Testis (tissue), 3 donors: ENCODE data around the gene FRY. TPM values are rescaled to one million over a fixed set of nuclear protein-coding genes. Genes with fewer than 3 reads are reported as not detected.

Source experiments
- DNase-seq: peaks from one replicate; pipeline ENCODE4 v3.0.0-alpha.2; 2019
- H3K27ac ChIP-seq, 2 donors: fragments of 200-600 bp; sonication (generic); one replicate each; pipeline ENCODE4 v1.5.1; 2019
- H3K27me3 ChIP-seq: fragments of 200-600 bp; sonication (generic); one replicate; pipeline ENCODE4 v1.5.1; 2019
- H3K36me3 ChIP-seq: fragments of 200-600 bp; sonication (generic); one replicate; pipeline ENCODE4 v1.5.1; 2017; ENCODE audit warnings: low read depth; ENCODE audit errors: missing control alignments
- H3K4me1 ChIP-seq: fragments of 200-600 bp; sonication (generic); one replicate; pipeline ENCODE4 v1.5.1; 2019
- H3K4me3 ChIP-seq, 2 donors: fragments of 200-600 bp; sonication (generic); one replicate each; pipeline ENCODE4 v1.5.1; 2017 to 2019
- H3K9me3 ChIP-seq: fragments of 200-600 bp; sonication (generic); one replicate; pipeline ENCODE4 v1.5.1; 2017
- POLR2A ChIP-seq: fragments of 450-650 bp; IDR thresholded peaks from one replicate; pipeline ENCODE4 v1.6.1; 2017; ENCODE audit warnings: antibody characterized with exemption, mild to moderate bottlenecking, moderate library complexity
- WGBS, 2 donors: methylation state at CpG; one replicate each; pipeline ENCODE4 v1.1.5; 2018; 5-methylcytosine and 5-hydroxymethylcytosine counted together
- intact Hi-C: fragments of 100-400 bp; cut with DNase I; formaldehyde crosslinking; loops from one replicate; pipeline ENCODE4 v1.15.1; 2023; ENCODE audit warnings: low total_unique reads
- polyA plus RNA-seq: library from polyadenylated mRNA; stranded (reverse); fragments of 350-450 nt; fragmentation: Illumina TruSeq; extraction: RNeasy Lipid Tissue Mini Kit (QIAGEN cat#74804); gene quantifications from one replicate; pipeline ENCODE4 v1.2.3, GENCODE V29; 2014; ENCODE audit warnings: low read depth, low replicate concordance; ENCODE audit not compliant: insufficient read depth
- total RNA-seq, 2 donors: library from RNA; depleted of rRNA; stranded (reverse); fragments of >200 nt; gene quantifications; one replicate each; pipeline ENCODE4 v1.2.3, GENCODE V29; 2016
- TF ChIP-seq, protein P1 (sequence below), 3 experiments: fragments of 450-650 bp in 2 of 3; fragments of 200-600 bp in 1 of 3; sonication (generic) in 1 of 3; IDR thresholded peaks; one replicate each; pipeline ENCODE4 v1.5.1; 2016 to 2019; ENCODE audit warnings: antibody characterized with exemption in 3 of 3, mild to moderate bottlenecking in 2 of 3, moderate library complexity in 1 of 3

The FRY gene
- total and polyA plus RNA-seq, 3 donors from 2014 or later = 24.8 to 26.6 (median 25.9) TPM

DNA sequence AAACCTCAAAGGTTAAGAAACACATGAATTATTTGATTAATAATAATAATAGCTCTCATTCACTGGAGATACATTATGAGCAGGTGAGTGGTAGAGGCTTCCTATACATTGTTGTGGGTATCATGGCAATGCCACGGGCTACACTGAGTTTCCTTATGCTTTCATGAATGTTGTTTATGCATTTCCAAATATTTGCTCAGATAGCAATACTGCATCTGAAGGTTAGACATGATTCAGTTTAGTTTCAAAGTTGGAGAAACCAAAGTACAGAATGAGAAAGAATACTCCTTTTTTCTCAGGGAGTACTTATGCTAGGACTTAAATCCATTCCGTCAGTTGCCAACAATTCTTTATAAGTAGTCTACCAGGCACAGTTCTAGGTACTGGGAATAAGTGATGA, 108.5 kb downstream of the FRY start:
- no peak for DNase-seq

DNA sequence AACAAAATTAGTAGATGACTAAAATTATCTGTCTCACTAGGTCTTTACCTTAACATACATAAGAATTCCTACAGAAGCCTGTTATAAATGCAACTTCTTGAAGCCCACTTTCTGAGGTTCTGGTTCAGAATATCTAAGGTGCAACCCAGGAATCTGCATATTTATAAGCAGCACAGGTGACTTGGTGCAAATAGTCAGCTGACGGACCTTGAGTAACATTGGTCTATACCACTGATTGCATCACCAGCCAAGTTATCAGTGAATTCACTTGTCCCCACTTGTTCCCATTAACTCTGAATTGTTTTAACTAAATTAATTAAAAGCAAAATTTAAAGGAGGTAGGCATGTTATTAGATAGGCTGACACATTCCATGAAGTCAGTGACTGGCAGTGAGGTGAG, 109.9 kb downstream of the FRY start:
- Histone ChIP-seq H3K27me3 (no peaks in the 10 kb centered on the region), H3K9me3 (no peaks in the 10 kb centered on the region), H3K27ac (no peak overlapping the region), H3K4me1 (no peaks in the 10 kb centered on the region), H3K36me3 (no peaks in the 10 kb centered on the region), H3K4me3 (no peak overlapping the region)
- TF ChIP-seq POLR2A = no peak
- TF ChIP-seq, protein P1, sequence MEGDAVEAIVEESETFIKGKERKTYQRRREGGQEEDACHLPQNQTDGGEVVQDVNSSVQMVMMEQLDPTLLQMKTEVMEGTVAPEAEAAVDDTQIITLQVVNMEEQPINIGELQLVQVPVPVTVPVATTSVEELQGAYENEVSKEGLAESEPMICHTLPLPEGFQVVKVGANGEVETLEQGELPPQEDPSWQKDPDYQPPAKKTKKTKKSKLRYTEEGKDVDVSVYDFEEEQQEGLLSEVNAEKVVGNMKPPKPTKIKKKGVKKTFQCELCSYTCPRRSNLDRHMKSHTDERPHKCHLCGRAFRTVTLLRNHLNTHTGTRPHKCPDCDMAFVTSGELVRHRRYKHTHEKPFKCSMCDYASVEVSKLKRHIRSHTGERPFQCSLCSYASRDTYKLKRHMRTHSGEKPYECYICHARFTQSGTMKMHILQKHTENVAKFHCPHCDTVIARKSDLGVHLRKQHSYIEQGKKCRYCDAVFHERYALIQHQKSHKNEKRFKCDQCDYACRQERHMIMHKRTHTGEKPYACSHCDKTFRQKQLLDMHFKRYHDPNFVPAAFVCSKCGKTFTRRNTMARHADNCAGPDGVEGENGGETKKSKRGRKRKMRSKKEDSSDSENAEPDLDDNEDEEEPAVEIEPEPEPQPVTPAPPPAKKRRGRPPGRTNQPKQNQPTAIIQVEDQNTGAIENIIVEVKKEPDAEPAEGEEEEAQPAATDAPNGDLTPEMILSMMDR (IDR thresholded peaks at IDR 0.05) = no peak
- WGBS, 2 donors = 0% methylated on average over 1 of the region's 1 CpG
- intact Hi-C loops = no loop called here
- no peak for DNase-seq

More for the DNA sequence above, 108.5 kb downstream of the FRY start:
- H3K4me1 ChIP-seq = no peaks in the 10 kb centered on the region
- no peak overlapping the region for H3K27ac ChIP-seq
- H3K9me3 ChIP-seq = no peaks in the 10 kb centered on the region
- 95% methylated on average over 2 of the region's 2 CpGs for WGBS, 2 donors
- intact Hi-C loops = no loop called here
- no peak overlapping the region for H3K4me3 ChIP-seq
- TF ChIP-seq, protein P1 (IDR thresholded peaks at IDR 0.05) = no peak
- TF ChIP-seq POLR2A = no peak
- no peaks in the 10 kb centered on the region for H3K36me3 ChIP-seq
- no peaks in the 10 kb centered on the region for H3K27me3 ChIP-seq

DNA sequence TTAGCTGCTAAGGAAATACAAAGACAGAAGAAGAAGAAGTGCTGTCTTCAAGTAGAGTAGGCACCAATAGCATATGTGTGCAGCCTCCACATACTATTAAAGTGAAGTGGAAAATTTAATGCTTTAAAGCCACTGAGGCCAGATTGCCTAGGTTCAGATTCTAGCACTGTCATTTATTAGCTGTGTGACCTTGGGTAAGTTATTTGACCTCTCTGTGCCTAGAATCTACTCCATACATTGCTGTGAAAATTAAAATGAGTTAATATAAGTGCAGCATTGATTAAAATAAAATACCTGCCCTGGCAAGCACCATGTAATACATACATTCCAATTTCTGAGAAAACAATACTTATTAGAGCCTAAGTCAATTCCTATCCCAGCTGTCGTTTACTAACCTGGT, 110.5 kb downstream of the FRY start:
- WGBS, 2 donors = 83 to 93% methylated on average over 1 of the region's 1 CpG
- Histone ChIP-seq H3K4me1 (no peaks in the 10 kb centered on the region), H3K36me3 (no peaks in the 10 kb centered on the region), H3K4me3 (no peak overlapping the region), H3K27ac (no peak overlapping the region), H3K27me3 (no peaks in the 10 kb centered on the region), H3K9me3 (no peaks in the 10 kb centered on the region)
- no peak for DNase-seq
- TF ChIP-seq, protein P1 (IDR thresholded peaks at IDR 0.05) = no peak
- no peak for TF ChIP-seq POLR2A
- intact Hi-C loops = no loop called here

DNA sequence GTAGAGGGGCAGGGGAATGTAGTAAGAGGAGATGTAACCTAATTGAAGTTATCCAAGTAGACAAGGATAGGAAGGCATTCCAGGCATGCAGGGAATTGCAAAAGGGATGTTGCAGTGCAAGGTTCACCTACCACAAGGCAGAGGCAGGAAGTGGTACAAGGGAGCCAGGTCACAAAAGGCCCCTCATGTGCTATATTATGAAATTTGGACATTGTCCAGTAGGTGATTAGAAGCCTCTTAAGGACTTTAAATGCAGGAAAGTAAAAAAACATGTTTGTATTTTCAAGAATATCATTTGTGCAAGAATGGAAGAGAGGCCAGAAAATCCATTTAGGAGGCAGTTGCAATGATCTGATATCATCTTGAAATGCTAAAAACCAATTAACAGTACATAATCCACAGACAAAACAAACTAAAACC, 111.4 kb downstream of the FRY start:
- H3K4me1 ChIP-seq = no peaks in the 10 kb centered on the region
- no peaks in the 10 kb centered on the region for H3K36me3 ChIP-seq
- no peaks in the 10 kb centered on the region for H3K27me3 ChIP-seq
- intact Hi-C loops = no loop called here
- no peak for TF ChIP-seq POLR2A
- TF ChIP-seq, protein P1 (IDR thresholded peaks at IDR 0.05) = no peak
- H3K27ac ChIP-seq = no peak overlapping the region
- no peak overlapping the region for H3K4me3 ChIP-seq
- H3K9me3 ChIP-seq = no peaks in the 10 kb centered on the region
- DNase-seq = no peak

DNA sequence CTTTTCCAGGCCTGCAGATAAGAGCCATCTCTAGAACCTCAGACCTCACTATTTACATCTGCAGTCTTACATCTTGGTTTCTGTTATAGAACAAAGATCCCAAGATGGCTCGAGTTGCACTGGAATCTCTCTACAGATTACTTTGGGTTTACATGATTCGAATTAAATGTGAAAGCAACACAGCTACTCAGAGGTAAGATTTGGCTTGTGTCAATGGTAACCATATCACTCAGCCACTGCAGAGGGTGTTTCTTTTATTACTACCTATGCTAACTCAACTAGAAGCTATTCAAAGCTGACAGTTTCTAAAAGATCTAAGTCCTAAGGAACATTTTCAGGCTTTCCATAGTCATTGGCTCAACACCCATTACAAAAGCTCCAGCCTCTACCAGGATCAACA, 115.6 kb downstream of the FRY start:
- H3K4me1 ChIP-seq = peaks cover 6% of the 10 kb centered on the region
- 86 to 87% methylated on average over 2 of the region's 2 CpGs for WGBS, 2 donors
- no peak for DNase-seq
- peak overlapping the region; percentile 15 to 59 for H3K27ac ChIP-seq
- intact Hi-C loops = no loop called here
- no peaks in the 10 kb centered on the region for H3K9me3 ChIP-seq
- H3K4me3 ChIP-seq = no peak overlapping the region
- H3K27me3 ChIP-seq = no peaks in the 10 kb centered on the region
- TF ChIP-seq POLR2A = no peak
- TF ChIP-seq, protein P1 (IDR thresholded peaks at IDR 0.05) = no peak
- no peaks in the 10 kb centered on the region for H3K36me3 ChIP-seq
